T-helper 22 cell (primary cell): ENCODE measurements around the gene TMEM19.

Experiments used
- DNase-seq: peaks from one replicate; pipeline ENCODE4 v3.0.0-alpha.2; 2020; ENCODE audit warnings: low read depth

The TMEM19 gene

GRCh38 chr12:71685914-71686657, at the start of gene TMEM19:
Gene TMEM19, plus strand, starts transcription at chr12:71686082. Its CDS starts 599 bp downstream, at chr12:71686681.
- peak; percentile 69 for DNase-seq

GRCh38 chr12:71636704-71637115, 49.2 kb upstream of the TMEM19 start:
- DNase-seq = no peak

GRCh38 chr12:71638499-71638898, 47.4 kb upstream of the TMEM19 start:
- DNase-seq = no peak

- DNase-seq = no peak
These were observed 46.5 kb upstream of the TMEM19 start for GRCh38 chr12:71639341-71639760.

GRCh38 chr12:71640316-71640715, 45.6 kb upstream of the TMEM19 start:
- no peak for DNase-seq

- no peak for DNase-seq
These were observed 44.5 kb upstream of the TMEM19 start for GRCh38 chr12:71641390-71641789.

- no peak for DNase-seq
These were observed 43.6 kb upstream of the TMEM19 start for GRCh38 chr12:71642264-71642663.

- DNase-seq = no peak
These were observed 40.6 kb upstream of the TMEM19 start for GRCh38 chr12:71645268-71645667.

- no peak for DNase-seq
These were observed 39.4 kb upstream of the TMEM19 start for GRCh38 chr12:71646512-71646911.

GRCh38 chr12:71648537-71648936, 37.3 kb upstream of the TMEM19 start:
- DNase-seq = no peak

- DNase-seq = no peak
These were observed 36.5 kb upstream of the TMEM19 start for GRCh38 chr12:71649401-71649800.

GRCh38 chr12:71652656-71653055, 33.2 kb upstream of the TMEM19 start:
- no peak for DNase-seq

GRCh38 chr12:71653137-71653536, 32.7 kb upstream of the TMEM19 start:
- DNase-seq = no peak

GRCh38 chr12:71654200-71654599, 31.7 kb upstream of the TMEM19 start:
- no peak for DNase-seq

- DNase-seq = no peak
These were observed 30.4 kb upstream of the TMEM19 start for GRCh38 chr12:71655495-71655894.

GRCh38 chr12:71655907-71656306, 30.0 kb upstream of the TMEM19 start:
- DNase-seq = no peak

GRCh38 chr12:71656740-71657139, 29.1 kb upstream of the TMEM19 start:
- no peak for DNase-seq

GRCh38 chr12:71661977-71662530, 23.8 kb upstream of the TMEM19 start:
- DNase-seq = no peak

- DNase-seq = peak; percentile 67
These were observed 22.9 kb upstream of the TMEM19 start for GRCh38 chr12:71662849-71663560.

GRCh38 chr12:71663561-71664410, 22.1 kb upstream of the TMEM19 start, which contains the start of the genes THAP2 and ZFC3H1:
Gene THAP2, plus strand, starts transcription at chr12:71664301. Its CDS starts 209 bp downstream, at chr12:71664510.
Gene ZFC3H1, minus strand, starts transcription at chr12:71663848. Its CDS starts 238 bp downstream, at chr12:71663610.
- peak; percentile 89 for DNase-seq

- no peak for DNase-seq
These were observed 21.3 kb upstream of the TMEM19 start for GRCh38 chr12:71664411-71665089.
